Mammary microvascular endothelial cell (primary cell): Measurements from ENCODE around the gene CCL18. TPM values are rescaled to one million over a fixed set of nuclear protein-coding genes. Genes with fewer than 3 reads are reported as not detected.

Source experiments
- total RNA-seq: library from RNA; depleted of rRNA; stranded (reverse); fragments of >200 nt; gene quantifications from 2 replicates; pipeline ENCODE4 v1.2.3, GENCODE V29; 2015

The CCL18 gene
- total RNA-seq = not detected in 2 replicates

DNA sequence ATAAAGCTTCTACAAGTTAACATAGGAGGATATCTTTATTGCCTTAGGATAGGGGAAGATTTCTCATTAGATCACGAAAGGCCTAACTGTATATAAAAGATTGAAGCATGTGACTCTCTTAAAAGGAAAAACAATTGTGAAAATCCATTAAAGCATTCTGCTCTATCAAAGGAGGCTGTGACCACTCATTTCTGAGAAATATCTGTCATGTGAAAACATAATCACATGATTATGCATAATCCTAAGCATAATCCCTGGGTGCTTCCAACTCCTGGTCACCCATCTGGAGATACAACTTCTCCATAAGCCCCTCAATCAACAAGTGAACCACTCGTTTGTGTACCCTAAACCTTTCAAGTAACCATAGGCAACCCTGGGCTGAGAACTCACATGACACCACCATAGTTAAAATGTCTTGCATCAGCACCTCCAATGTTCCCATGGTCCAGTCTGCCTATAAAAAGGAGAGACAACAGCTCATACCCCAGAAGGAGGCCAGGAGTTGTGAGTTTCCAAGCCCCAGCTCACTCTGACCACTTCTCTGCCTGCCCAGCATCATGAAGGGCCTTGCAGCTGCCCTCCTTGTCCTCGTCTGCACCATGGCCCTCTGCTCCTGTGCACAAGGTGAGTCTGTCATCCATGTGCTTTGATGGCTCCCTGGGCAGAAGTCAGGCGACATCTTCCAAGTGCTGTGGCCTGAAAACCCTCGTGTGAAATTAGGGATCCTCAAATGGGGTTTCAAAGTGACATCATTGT is at the start of gene CCL18:
Gene CCL18 (plus strand): TSS at position 487 of the 756 bp plus-strand sequence. CDS start 71 bp downstream, at position 558.

GRCh38 chr17:36017799-36018198 is 46.3 kb upstream of the CCL18 start, which contains the start of gene CCL23:
CCL23 (minus strand) TSS chr17:36017972; CDS start chr17:36017897, 75 bp downstream.

GRCh38 chr17:36089888-36090836 is 26.1 kb downstream of the CCL18 start, which contains the start of gene CCL3:
CCL3 (minus strand) TSS chr17:36090143; CDS start chr17:36090058, 85 bp downstream.

GRCh38 chr17:36103401-36103975 is 39.4 kb downstream of the CCL18 start, which contains the start of gene CCL4:
CCL4 (plus strand) TSS chr17:36103827; CDS start chr17:36103906, 79 bp downstream.

Other genes starting within 250 kb of the CCL18 start
- gene HEATR9, start 195.4 kb upstream of the CCL18 start, total RNA-seq = not detected in 2 replicates
- gene CCL5, start 183.9 kb upstream of the CCL18 start, total RNA-seq = 4.7 and 5.0 TPM in 2 replicates
- 0.20 and 0.80 TPM in 2 replicates for gene RDM1, start 133.5 kb upstream of the CCL18 start, total RNA-seq
- not detected in 2 replicates for gene LYZL6, start 120.6 kb upstream of the CCL18 start, total RNA-seq
- not detected in 2 replicates for gene CCL16, start 82.8 kb upstream of the CCL18 start, total RNA-seq
- 0.80 and 4.8 TPM in 2 replicates for gene CCL14, start 77.5 kb upstream of the CCL18 start, total RNA-seq
- gene CCL15, start 62.7 kb upstream of the CCL18 start, total RNA-seq = not detected in 2 replicates
- gene CCL23, start 46.3 kb upstream of the CCL18 start, total RNA-seq = not detected in 2 replicates
- gene CCL3, start 25.9 kb downstream of the CCL18 start, total RNA-seq = not detected in 2 replicates
- not detected in 2 replicates for gene CCL4, start 39.6 kb downstream of the CCL18 start, total RNA-seq
- gene TBC1D3B, start 112.4 kb downstream of the CCL18 start, total RNA-seq = 3.2 TPM in 1 of 2 replicates, not detected in the other
- not detected in 2 replicates for gene CCL3L1, start 132.5 kb downstream of the CCL18 start, total RNA-seq
- gene CCL4L2, start 146.8 kb downstream of the CCL18 start, total RNA-seq = not detected in 2 replicates
- not detected in 2 replicates for gene TBC1D3I, start 200.3 kb downstream of the CCL18 start, total RNA-seq